H1 (cell line): Measurements from ENCODE around the gene CRYGN. TPM values are rescaled to one million over a fixed set of nuclear protein-coding genes. Genes with fewer than 3 reads are reported as not detected.

Experiments used
- BRCA1 ChIP-seq: IDR thresholded peaks from 2 replicates; pipeline ENCODE4 v1.6.1; 2012; ENCODE audit warnings: low read depth, low read length, improper control_type of control experiment
- CHD7 ChIP-seq: fragments of 300-600 bp; sonication (generic); IDR thresholded peaks from 2 replicates; pipeline ENCODE4 v1.7.1; 2012; ENCODE audit warnings: low read length, moderate library complexity, mild to moderate bottlenecking, inconsistent platforms; ENCODE audit not compliant: insufficient replicate concordance
- KDM1A ChIP-seq: fragments of 200-600, 300-600 bp; sonication (generic); IDR thresholded peaks from 2 replicates; pipeline ENCODE4 v1.7.1; 2016; ENCODE audit warnings: mild to moderate bottlenecking, low read length, borderline replicate concordance
- polyA plus RNA-seq, 7 experiments: library from polyadenylated mRNA; depleted of rRNA in 3 of 7; stranded (reverse) in 5 of 7; unstranded in 2 of 7; fragments of >200 nt in 5 of 7; fragments of 200-250 nt in 2 of 7; gene quantifications; 1 replicate in 5 of 7; 2 replicates in 1 of 7; 4 replicates in 1 of 7; pipeline versions ENCODE4 v1.2.1 to v1.2.3, GENCODE V29; 2011 to 2013; ENCODE audit warnings: missing spikeins in 2 of 7, mixed read lengths in 2 of 7
- total RNA-seq: library from RNA; stranded (reverse); fragmentation: NEBNext Ultra II Directional; extraction: Animal tissue kit (Norgen Biotek cat#: 25700); gene quantifications from 2 replicates; pipeline ENCODE4 v1.2.1, GENCODE V29; 2021

CRYGN gene
- total and polyA plus RNA-seq, 2 of the 8 experiments (the other 6 are each of a cell fraction or from before 2014, with no cell fraction given): 0.98 to 1.6 TPM

DNA sequence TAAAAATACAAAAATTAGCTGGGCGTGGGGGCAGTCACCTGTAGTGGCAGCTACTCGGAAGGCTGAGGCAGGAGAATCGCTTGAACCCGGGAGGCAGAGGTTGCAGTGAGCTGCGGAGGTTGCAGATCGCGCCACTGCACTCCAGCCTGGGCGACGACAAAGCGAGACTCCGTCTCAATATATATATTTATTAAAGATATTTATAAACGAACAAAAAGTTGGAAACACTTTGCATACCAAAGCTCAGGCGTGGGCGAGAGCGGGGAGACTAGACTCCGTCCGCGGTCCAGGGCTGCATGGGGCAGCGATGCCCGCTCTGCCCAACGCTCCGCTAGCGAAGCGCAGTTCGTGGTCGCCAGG is 7.9 kb upstream of the CRYGN start (continued):
- TF ChIP-seq CHD7: no peak
- no peak for TF ChIP-seq BRCA1
- no peak for TF ChIP-seq KDM1A
